Activated gamma-delta T cell (primary cell): ENCODE results near the gene ADAMTS13.

Experiments
- DNase-seq: peaks from one replicate; lab custom pipeline; 2025; lab: John Stamatoyannopoulos, UW

The ADAMTS13 gene

GRCh38 chr9:133490865-133491655 is 68.9 kb downstream of the ADAMTS13 start:
- DNase-seq = no peak

GRCh38 chr9:133491656-133491925 is 69.4 kb downstream of the ADAMTS13 start:
- DNase-seq = no peak

- DNase-seq = no peak
Observed at GRCh38 chr9:133492061-133493021, 70.2 kb downstream of the ADAMTS13 start.

- no peak for DNase-seq
Observed at GRCh38 chr9:133493428-133493827, 71.3 kb downstream of the ADAMTS13 start.

GRCh38 chr9:133493845-133494540 is 71.8 kb downstream of the ADAMTS13 start:
- DNase-seq = no peak

- DNase-seq = no peak
Observed at GRCh38 chr9:133494636-133495326, 72.6 kb downstream of the ADAMTS13 start.

- DNase-seq = no peak
Observed at GRCh38 chr9:133495327-133496293, 73.4 kb downstream of the ADAMTS13 start.

GRCh38 chr9:133496861-133497842 is 75.0 kb downstream of the ADAMTS13 start:
- no peak for DNase-seq

GRCh38 chr9:133499132-133499891 is 77.1 kb downstream of the ADAMTS13 start:
- DNase-seq = no peak

GRCh38 chr9:133499892-133500270 is 77.7 kb downstream of the ADAMTS13 start:
- no peak for DNase-seq

- DNase-seq = no peak
Observed at GRCh38 chr9:133502112-133502511, 79.9 kb downstream of the ADAMTS13 start.

GRCh38 chr9:133505186-133505830 is 83.1 kb downstream of the ADAMTS13 start:
- no peak for DNase-seq

- no peak for DNase-seq
Observed at GRCh38 chr9:133505901-133506652, 83.9 kb downstream of the ADAMTS13 start.

- no peak for DNase-seq
Observed at GRCh38 chr9:133506653-133507038, 84.5 kb downstream of the ADAMTS13 start.

- no peak for DNase-seq
Observed at GRCh38 chr9:133507246-133507965, 85.2 kb downstream of the ADAMTS13 start.

- DNase-seq = no peak
Observed at GRCh38 chr9:133508046-133508445, 85.9 kb downstream of the ADAMTS13 start.
